Retinal pigment epithelial cell (primary cell): ENCODE results near the gene AKAP13.
"Not testable (repeated sequence)": the region's sequence is repeated elsewhere in the genome, so short reads cannot be mapped to it uniquely, and the experiment has no call there.

Source experiments
- DNase-seq: peaks from one replicate; pipeline ENCODE4 v3.0.0-alpha.2; 2010; ENCODE audit warnings: low read depth
- H3K4me3 ChIP-seq: 2 replicates; pipeline ENCODE4 v1.5.1; 2011; ENCODE audit warnings: mild to moderate bottlenecking, low read length, control low read depth, moderate library complexity
- TF ChIP-seq, protein P1 (sequence below): conservative IDR thresholded peaks from 2 replicates; pipeline ENCODE4 v1.5.1; 2011; ENCODE audit warnings: low read depth, low read length, control low read depth, inconsistent platforms

The AKAP13 gene

DNA sequence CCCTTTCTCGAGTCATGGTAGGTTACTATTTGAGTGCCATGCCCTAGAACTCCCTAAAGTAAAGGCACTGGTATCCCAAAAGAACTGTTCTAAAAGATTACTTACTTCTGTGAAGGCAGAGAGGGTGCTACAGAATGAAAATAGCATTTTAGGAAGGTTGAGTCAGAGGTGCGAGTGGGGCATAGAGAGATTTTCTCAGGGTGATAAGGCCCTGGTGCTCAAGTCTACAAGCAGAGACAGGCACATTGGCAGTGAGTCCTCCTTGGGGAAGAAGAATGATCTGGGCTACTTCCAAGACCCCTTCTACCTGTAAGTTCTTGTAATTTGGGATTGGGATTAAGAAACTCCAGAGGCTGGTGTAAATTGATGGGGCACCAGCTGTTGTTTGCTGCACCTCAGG is 96.7 kb downstream of the AKAP13 start:
- TF ChIP-seq, protein P1, sequence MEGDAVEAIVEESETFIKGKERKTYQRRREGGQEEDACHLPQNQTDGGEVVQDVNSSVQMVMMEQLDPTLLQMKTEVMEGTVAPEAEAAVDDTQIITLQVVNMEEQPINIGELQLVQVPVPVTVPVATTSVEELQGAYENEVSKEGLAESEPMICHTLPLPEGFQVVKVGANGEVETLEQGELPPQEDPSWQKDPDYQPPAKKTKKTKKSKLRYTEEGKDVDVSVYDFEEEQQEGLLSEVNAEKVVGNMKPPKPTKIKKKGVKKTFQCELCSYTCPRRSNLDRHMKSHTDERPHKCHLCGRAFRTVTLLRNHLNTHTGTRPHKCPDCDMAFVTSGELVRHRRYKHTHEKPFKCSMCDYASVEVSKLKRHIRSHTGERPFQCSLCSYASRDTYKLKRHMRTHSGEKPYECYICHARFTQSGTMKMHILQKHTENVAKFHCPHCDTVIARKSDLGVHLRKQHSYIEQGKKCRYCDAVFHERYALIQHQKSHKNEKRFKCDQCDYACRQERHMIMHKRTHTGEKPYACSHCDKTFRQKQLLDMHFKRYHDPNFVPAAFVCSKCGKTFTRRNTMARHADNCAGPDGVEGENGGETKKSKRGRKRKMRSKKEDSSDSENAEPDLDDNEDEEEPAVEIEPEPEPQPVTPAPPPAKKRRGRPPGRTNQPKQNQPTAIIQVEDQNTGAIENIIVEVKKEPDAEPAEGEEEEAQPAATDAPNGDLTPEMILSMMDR, result no peak

DNA sequence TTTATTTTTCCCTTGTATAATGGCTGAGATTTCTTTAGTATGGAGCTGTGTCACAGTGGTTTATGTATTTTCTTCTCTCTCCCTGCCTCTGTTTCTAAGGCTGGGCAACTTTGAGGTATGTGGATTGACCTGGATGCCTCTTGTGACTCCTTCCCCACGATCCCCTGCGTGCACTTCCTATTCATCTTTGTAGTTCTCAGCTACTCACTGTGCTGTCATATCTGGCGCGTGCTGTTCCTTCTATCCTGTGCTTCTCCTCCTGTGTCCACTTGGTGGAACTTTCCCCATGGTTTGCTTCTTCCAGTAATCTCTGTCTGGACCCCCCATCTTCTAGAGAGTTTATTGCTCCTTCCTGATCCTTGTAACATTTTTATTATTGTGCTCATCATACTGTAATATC is 97.3 kb downstream of the AKAP13 start:
- H3K4me3 ChIP-seq, result no peak overlapping the region
- no peak for DNase-seq
- TF ChIP-seq, protein P1, result no peak

More for the DNA sequence above, 96.7 kb downstream of the AKAP13 start:
- no peak overlapping the region for H3K4me3 ChIP-seq
- DNase-seq, result no peak

DNA sequence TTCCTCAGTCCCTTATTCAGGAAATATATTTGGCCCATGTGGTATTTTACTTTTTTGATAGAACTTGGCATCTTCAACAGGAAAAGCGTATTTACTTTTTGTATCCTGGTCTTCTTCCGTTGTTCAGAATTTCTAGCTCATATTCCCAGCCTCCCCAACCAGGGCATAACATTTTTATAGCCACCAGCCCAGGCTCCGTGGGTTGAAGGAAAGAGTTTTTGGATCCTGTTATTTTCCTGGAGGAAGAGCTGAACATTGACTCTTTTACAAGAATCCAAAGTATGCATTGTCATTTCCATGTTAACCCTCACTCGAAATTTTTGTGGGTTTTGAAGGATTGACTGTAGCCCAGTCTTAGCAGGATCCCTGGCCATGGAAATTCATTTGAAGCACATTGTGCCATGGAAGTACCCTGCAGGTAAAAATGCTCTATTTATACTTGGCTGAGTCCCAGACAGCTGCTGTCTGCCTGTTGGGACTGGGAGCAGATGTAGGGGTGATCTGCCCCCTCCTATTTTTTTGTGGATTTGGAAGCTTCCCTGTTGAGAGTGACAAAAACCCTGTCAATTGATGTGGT is 98.8 kb downstream of the AKAP13 start:
- H3K4me3 ChIP-seq, result no peak overlapping the region
- DNase-seq, result no peak
- TF ChIP-seq, protein P1, result no peak

DNA sequence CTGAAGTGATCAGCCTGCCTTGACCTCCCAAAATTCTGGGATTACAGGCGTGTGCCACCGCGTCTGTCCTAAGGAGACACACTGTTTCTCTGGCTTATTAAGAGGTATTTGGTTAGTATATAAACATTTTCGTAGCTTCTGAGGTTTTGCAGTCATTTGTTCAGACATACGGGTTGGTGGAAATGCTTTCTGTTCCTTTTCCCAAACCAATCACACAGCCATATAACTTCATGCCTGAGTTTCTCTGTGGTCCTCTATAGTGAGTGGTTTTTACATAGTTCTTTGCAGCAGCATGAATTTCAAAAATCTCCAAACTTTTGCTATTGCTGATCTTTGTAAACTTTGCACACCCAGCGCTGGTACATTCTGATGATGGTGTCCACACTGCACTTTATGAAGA is 100.5 kb downstream of the AKAP13 start:
- no peak overlapping the region for H3K4me3 ChIP-seq
- DNase-seq, result no peak
- TF ChIP-seq, protein P1, result no peak

DNA sequence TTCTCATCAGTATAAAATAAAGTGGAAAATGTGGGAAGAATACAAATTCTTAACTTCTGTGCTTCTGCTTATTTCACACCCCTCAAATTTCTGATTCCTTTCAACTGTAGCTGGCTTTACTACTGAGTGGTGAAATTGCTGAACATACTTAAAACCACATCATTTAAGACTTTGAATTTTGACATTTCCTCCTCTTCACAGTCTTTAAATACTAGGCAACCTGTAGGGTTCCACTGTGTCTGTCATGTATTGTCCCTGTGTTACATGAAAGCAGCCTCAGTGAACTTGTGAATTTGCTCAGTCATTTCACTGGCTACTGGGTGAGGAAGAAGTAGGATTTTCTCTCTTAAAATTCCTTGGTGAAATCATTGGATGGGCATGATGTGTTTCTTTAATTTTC is 101.1 kb downstream of the AKAP13 start:
- DNase-seq, H3K4me3 ChIP-seq: not testable (repeated sequence)

DNA sequence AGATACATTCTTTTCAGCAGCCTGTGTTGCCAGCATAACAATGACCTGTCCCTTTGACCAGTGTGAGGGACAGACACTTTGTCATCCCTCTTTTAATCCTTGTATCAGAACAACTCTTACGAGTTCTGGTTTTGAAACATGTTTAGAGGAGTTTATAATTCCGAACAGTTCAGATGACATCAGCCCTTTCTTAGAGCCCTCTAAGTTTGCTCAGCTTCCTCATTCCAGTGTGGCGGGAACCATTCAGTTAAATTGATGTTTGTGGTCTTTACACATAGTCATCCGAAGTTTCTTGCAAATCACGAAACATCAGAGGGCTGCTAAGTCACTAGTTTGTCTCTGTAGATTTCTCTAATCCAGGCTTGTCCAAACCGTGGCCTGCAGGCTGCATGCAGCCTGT is 102.5 kb downstream of the AKAP13 start:
- no peak for DNase-seq
- H3K4me3 ChIP-seq, result no peak overlapping the region
- TF ChIP-seq, protein P1, result no peak

DNA sequence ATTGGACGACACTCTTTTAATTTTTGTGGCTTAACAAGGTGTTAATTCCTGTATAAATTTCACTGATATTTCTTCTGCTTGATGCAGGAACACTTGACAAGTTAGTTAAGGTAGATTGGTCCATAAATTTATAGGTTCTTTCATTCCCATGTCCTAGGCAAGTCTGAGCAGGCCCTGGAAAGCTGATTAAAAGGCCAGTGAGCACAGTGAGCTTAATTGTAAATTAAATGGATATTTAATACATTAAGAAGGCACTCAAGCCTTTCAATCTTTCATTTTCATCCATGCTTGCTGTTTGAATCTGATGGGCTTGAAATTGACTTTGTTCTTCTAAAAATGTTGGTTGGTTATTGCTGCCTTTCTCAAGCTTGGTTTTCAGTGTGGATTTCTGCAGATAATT is 103.6 kb downstream of the AKAP13 start:
- DNase-seq, H3K4me3 ChIP-seq: not testable (repeated sequence)

DNA sequence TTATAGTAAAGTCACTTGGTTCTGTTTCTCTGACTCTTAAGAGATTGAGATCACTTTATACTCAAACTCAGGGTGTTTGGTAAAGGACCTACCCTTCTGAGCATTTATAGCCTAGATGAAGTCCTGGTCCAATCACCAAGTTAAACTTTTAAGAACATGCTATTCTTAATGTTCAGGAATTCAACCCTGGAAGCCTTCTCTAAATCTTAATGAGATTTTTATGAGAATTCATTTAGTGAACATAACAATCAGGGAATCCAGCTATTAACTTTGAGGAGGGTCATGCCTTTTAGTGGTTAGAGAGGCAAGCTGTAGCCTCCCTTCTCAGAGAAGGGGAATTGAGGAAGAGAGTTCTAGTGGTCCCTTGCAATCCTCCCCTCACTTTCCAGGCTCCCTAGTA is 104.5 kb downstream of the AKAP13 start:
- H3K4me3 ChIP-seq, DNase-seq: not testable (repeated sequence)

DNA sequence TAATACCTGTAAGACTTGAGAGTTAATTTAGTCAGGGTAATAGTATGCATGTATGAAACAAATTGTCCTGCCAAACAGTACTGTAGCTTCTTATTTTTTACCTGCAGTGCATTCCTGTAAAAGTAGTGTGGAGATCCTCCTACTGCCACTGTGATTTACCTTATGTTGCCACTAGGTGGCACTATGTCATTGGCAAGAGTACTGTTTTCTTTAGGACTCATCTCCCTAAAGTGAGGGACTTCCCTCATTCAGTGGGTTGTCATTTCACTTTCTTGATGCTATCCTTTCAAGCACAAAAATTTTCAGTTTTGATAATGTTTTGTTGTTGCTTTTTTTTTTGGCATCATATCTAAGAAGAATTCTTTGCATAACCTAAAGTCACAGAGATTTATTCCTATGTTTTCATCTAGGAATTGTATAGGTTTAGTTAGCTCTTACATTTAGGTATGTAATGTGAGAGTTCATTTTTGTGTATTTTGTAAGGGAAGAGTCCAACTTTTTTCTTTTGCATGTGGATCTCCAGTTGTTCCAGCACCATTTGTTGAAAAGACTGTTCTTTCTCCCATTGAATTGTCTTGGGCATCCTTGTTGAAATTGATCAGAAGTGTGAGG is 105.7 kb downstream of the AKAP13 start:
- no peak overlapping the region for H3K4me3 ChIP-seq
- DNase-seq, result no peak
- TF ChIP-seq, protein P1, result peak; percentile 74

DNA sequence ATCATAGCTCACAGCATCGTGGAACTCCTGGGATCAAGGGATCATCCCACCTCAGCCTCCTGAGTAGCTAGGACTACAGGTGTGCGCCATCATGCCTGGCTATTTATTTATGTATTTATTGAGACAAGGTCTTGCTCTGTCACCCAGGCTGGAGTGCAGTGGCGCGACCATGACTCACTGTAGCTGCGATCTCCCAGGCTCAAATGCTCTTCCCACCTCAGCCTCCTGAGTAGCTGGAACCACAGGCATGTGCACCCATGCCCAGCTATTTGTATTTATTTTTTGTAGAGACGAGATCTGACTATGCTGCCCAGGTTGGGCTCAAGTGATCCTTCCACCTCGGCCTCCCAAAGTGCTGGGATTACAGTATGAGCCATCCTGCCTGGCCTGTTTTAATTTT is 107.4 kb downstream of the AKAP13 start:
- H3K4me3 ChIP-seq, DNase-seq: not testable (repeated sequence)
